H1 (cell line): ENCODE results near the gene FES.

Experiments
- CTCF ChIP-seq, 3 experiments: IDR thresholded peaks; 1 replicate in 2 of 3; 2 replicates in 1 of 3; pipeline versions ENCODE4 v1.5.1 to v1.6.1; 2011; ENCODE audit warnings: low read length in 3 of 3, mild to moderate bottlenecking in 3 of 3, inconsistent platforms in 2 of 3, low read depth in 1 of 3, moderate library complexity in 1 of 3; ENCODE audit not compliant: insufficient read depth in 1 of 3; ENCODE audit errors: control extremely low read depth in 1 of 3
- EZH2 ChIP-seq: fragments of 200-600 bp; sonication (generic); IDR thresholded peaks from 2 replicates; pipeline ENCODE4 v1.7.1; 2012; ENCODE audit warnings: low read depth, mild to moderate bottlenecking, moderate library complexity, low read length, inconsistent platforms; ENCODE audit not compliant: severe bottlenecking
- KDM1A ChIP-seq: fragments of 200-600, 300-600 bp; sonication (generic); IDR thresholded peaks from 2 replicates; pipeline ENCODE4 v1.7.1; 2016; ENCODE audit warnings: mild to moderate bottlenecking, low read length, borderline replicate concordance
- NRF1 ChIP-seq: IDR thresholded peaks from 2 replicates; pipeline ENCODE4 v1.6.1; 2011; ENCODE audit warnings: mild to moderate bottlenecking, low read depth, low read length, improper control_type of control experiment
- POLR2A ChIP-seq, 2 experiments: IDR thresholded peaks; 1 replicate in 1 of 2; 2 replicates in 1 of 2; pipeline ENCODE4 v1.6.1; 2011; ENCODE audit warnings: low read depth in 2 of 2, low read length in 2 of 2, mild to moderate bottlenecking in 2 of 2; ENCODE audit errors: control extremely low read depth in 1 of 2
- RAD21 ChIP-seq, 2 experiments: IDR thresholded peaks in 1 of 2; conservative IDR thresholded peaks in 1 of 2; 2 replicates each; pipeline ENCODE4 v1.6.1; 2011; ENCODE audit warnings: low read depth in 2 of 2, low read length in 2 of 2, improper control_type of control experiment in 1 of 2, inconsistent platforms in 1 of 2, mild to moderate bottlenecking in 1 of 2, moderate library complexity in 1 of 2
- TF ChIP-seq, protein P1 (sequence below): IDR thresholded peaks from 2 replicates; pipeline ENCODE4 v1.6.1; 2012; ENCODE audit warnings: low read length, inconsistent platforms
- TF ChIP-seq, protein P2 (sequence below): IDR thresholded peaks from 2 replicates; pipeline ENCODE4 v1.6.1; 2012; ENCODE audit warnings: inconsistent platforms

- TF ChIP-seq KDM1A (no peak), RAD21 (IDR thresholded peaks at IDR 0.05 in 1 of 2, conservative IDR thresholded peaks at IDR 0.05 in 1 of 2; ENCODE audit: low read depth in 2 of 2, low read length in 2 of 2) (no peak), CTCF (IDR thresholded peaks at IDR 0.05; ENCODE audit: control extremely low read depth in 1 of 3, insufficient read depth in 1 of 3, low read depth in 1 of 3, low read length in 3 of 3) (no peak), NRF1 (no peak), POLR2A (IDR thresholded peaks at IDR 0.05; ENCODE audit: control extremely low read depth in 1 of 2, low read depth in 2 of 2, low read length in 2 of 2) (no peak), EZH2 (no peak)
- TF ChIP-seq, protein P1, sequence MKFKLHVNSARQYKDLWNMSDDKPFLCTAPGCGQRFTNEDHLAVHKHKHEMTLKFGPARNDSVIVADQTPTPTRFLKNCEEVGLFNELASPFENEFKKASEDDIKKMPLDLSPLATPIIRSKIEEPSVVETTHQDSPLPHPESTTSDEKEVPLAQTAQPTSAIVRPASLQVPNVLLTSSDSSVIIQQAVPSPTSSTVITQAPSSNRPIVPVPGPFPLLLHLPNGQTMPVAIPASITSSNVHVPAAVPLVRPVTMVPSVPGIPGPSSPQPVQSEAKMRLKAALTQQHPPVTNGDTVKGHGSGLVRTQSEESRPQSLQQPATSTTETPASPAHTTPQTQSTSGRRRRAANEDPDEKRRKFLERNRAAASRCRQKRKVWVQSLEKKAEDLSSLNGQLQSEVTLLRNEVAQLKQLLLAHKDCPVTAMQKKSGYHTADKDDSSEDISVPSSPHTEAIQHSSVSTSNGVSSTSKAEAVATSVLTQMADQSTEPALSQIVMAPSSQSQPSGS, result no peak
- TF ChIP-seq, protein P2, sequence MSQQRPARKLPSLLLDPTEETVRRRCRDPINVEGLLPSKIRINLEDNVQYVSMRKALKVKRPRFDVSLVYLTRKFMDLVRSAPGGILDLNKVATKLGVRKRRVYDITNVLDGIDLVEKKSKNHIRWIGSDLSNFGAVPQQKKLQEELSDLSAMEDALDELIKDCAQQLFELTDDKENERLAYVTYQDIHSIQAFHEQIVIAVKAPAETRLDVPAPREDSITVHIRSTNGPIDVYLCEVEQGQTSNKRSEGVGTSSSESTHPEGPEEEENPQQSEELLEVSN, result no peak
These were observed 33.9 kb downstream of the FES start for GRCh38 chr15:90918034-90918788.
